ENCODE data around the gene KLF11.

Gene KLF11

DNA sequence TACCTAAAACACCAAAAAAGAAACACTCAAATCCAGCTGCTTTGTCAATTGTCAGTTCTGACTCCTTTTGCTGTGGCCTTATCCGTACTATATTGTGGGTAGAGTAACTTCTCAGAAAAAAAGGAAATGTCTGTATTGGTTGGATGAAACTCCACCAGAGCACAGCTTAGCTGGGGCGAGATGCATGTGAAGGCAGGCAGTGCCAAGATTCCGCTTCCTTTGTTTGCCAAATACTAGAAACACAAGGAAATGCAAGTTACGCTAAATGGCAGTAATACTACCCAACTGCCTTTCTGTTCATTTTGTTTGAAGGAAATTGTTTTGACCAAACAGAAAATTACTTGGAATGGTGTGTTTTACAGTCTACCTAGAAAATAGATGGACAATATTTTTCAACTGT, 10.0 kb downstream of the KLF11 start:
- H3K36me3 Mint-ChIP-seq (ENCODE audit: low read depth): peaks cover 21% of the 10 kb centered on the region
- no peak for DNase-seq (ENCODE audit: low spot score)
- H3K4me3 Mint-ChIP-seq: no peak overlapping the region
- no peaks in the 10 kb centered on the region for H3K27me3 Mint-ChIP-seq (ENCODE audit: low read depth)
- H3K27ac Mint-ChIP-seq: no peak overlapping the region
- H3K4me1 Mint-ChIP-seq (ENCODE audit: low read depth): peaks cover 4% of the 10 kb centered on the region
- no peaks in the 10 kb centered on the region for H3K9me3 Mint-ChIP-seq

DNA sequence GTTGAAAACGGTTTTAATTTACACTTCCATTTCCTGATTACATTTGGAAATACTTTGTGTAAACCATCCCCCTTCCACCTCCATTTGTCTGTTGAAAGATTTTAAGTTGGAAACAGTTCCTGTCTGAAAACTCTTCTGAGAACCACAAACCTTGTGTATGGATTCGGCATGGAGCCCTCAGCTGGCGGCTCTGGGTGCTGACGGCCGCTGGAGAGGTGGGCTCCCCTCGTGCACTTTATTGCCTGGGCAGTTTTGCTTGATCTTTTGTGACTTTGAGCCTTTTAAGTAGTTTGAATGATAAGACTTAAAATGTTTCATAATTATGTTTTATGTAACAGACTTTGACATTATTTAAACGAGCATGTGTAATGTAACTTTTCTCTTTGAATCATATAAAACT, 11.1 kb downstream of the KLF11 start:
- no peak for DNase-seq (ENCODE audit: low spot score)
- Mint-ChIP-seq H3K27ac (no peak overlapping the region), H3K4me1 (ENCODE audit: low read depth) (peaks cover 4% of the 10 kb centered on the region), H3K27me3 (ENCODE audit: low read depth) (no peaks in the 10 kb centered on the region), H3K9me3 (no peaks in the 10 kb centered on the region), H3K4me3 (no peak overlapping the region), H3K36me3 (ENCODE audit: low read depth) (peaks cover 19% of the 10 kb centered on the region)

DNA sequence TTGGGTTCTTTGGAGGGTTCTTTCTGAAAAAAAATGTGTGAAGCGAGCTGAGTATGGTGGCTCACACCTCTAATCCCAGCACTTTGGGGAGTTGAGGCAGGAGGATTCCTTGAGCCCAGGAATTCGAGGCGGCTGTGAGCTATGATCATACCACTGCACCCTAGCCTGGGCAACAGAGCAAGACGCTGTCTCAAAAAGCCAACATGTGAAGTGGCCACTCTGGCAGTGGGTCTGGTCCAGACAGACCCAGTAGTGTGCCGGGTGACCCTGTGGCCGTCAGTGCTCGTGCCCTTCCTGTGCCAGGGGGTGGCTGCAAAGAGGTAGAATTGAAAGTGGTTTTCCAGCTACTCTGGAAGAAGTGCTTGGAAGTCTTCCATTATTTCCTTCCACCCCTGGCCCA, 11.6 kb downstream of the KLF11 start:
- H3K27ac Mint-ChIP-seq: no peak overlapping the region
- no peak overlapping the region for H3K4me3 Mint-ChIP-seq
- peaks cover 17% of the 10 kb centered on the region for H3K36me3 Mint-ChIP-seq (ENCODE audit: low read depth)
- no peaks in the 10 kb centered on the region for H3K27me3 Mint-ChIP-seq (ENCODE audit: low read depth)
- no peak for DNase-seq (ENCODE audit: low spot score)
- no peaks in the 10 kb centered on the region for H3K9me3 Mint-ChIP-seq
- H3K4me1 Mint-ChIP-seq (ENCODE audit: low read depth): peaks cover 4% of the 10 kb centered on the region

DNA sequence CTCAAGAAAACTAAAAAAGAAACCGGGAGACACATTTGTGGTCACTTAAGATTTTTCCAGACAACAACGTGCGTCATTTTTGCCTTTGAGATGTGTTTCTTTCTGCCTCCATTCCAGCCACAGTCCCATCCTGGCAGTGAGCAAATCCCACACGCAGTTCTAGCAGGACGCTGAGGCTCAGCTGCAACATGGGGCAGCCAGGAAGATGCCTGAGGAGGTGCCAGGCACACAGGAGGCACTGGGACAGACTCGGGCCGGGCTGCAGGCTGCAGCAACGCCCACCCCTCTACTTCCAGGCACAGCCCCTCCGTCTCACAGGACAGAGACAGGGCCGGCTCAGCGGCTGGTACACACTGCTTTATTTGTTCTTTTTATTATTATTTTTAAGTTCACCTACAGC, 13.1 kb downstream of the KLF11 start:
- no peak for DNase-seq (ENCODE audit: low spot score)
- no peaks in the 10 kb centered on the region for H3K9me3 Mint-ChIP-seq
- no peaks in the 10 kb centered on the region for H3K27me3 Mint-ChIP-seq (ENCODE audit: low read depth)
- H3K4me3 Mint-ChIP-seq: no peak overlapping the region
- H3K4me1 Mint-ChIP-seq (ENCODE audit: low read depth): peaks cover 4% of the 10 kb centered on the region
- H3K36me3 Mint-ChIP-seq (ENCODE audit: low read depth): peaks cover 17% of the 10 kb centered on the region
- H3K27ac Mint-ChIP-seq: no peak overlapping the region

DNA sequence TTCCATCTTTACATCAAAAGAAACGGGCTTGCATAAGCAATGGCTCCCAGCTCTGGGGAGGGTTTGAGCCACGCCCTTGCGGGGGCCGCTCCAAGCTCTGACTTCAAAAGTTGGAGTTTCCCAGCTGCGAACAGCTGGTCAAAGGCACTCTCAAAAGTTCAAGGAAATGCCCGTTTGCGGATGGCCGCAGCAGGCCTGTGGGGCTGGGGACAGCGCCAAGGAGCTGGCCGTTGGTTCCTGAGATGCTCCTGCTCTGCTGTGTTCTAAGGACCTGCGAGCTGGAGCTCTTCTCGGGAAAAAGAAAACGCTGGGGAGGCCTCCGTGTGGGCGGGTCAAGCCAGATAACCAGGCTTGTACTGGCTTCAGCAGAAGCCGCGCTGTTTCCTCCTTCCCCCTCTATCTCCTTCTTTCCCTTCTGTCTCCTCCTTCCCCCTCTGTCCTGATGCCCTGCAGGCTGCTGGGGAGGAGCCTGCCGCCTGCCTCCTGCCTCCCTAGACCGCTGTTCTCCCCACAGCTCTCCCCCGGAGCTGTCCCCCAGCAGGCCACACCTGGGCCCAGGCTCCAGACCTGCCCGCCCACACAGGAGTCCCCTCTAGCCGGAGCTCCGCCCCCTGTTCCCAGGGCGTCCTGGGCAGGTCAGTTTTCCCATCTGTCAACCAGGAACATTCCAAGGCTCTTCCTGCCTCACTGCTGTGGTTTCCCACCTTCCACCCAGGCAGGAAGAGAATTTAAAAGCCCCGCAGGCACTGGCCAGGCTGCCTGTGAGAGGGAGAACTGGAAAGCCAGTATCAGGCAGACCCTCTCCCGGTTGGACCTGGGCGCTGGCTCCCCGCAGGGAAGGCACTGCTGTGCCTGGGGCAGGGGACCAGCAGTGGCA, 14.1 kb downstream of the KLF11 start:
- Mint-ChIP-seq H3K27me3 (ENCODE audit: low read depth) (no peaks in the 10 kb centered on the region), H3K4me3 (peak overlapping the region; percentile 22), H3K27ac (peak overlapping the region; percentile 49), H3K36me3 (ENCODE audit: low read depth) (peaks cover 11% of the 10 kb centered on the region), H3K9me3 (no peaks in the 10 kb centered on the region), H3K4me1 (ENCODE audit: low read depth) (peaks cover 4% of the 10 kb centered on the region)
- peak; percentile 62 for DNase-seq (ENCODE audit: low spot score)

DNA sequence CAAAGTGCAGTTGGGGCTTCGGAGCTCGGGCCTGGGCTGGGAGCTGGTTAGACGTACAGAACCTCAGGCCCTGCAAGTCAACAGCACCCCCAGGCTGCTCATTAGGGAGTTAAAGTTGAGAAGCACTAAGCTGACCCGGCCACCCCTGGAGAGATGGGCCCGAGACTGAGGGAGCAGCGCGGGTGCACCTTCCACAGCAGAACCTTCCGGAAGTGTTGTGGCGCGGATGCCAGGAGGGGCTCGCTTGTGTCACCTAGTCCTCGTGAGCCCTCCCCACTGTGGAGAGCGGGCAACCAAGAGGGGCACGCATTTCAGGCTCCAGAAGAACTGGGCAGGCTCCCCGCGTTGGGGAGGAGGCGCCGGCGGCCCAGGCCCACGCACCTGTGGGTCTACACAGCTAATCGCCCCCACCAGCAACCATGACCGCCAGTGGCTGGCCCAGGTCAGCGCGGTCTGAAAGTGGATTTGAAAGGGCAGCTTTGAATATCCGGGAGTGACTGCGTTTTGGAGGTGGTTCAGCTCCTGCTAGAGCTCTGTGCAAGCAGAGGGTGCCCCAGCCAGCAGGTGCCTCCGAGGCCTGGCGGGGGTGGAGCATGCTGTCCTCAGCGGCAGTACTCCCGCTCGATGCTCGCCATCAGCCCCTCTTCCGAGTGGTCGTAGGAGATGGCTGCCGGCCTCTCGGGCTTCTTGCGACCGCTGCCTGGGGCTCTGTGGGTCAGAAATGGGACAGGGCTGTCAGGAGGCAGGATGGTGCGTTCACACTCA, 15.1 kb downstream of the KLF11 start:
- no peak overlapping the region for H3K27ac Mint-ChIP-seq
- peaks cover 5% of the 10 kb centered on the region for H3K36me3 Mint-ChIP-seq (ENCODE audit: low read depth)
- H3K4me1 Mint-ChIP-seq (ENCODE audit: low read depth): peaks cover 4% of the 10 kb centered on the region
- H3K27me3 Mint-ChIP-seq (ENCODE audit: low read depth): no peaks in the 10 kb centered on the region
- no peak for DNase-seq (ENCODE audit: low spot score)
- no peak overlapping the region for H3K4me3 Mint-ChIP-seq
- H3K9me3 Mint-ChIP-seq: no peaks in the 10 kb centered on the region

DNA sequence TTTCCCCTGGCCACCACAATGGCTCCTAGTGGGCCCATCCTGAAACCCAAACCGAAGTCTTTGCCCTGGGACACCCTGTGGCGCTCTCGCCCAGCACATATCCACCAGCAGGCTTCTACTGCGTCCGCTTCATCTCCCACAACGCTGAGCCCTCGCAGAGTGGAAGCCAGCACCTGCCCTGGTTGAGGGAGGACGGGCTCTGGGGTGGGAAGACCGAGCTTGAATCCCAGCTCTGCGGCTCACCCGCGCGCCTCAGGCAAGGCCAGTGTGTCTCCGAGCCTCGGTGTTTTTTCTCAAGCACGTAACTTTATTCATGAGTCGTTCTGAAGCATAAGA, 15.6 kb downstream of the KLF11 start:
- no peak overlapping the region for H3K27ac Mint-ChIP-seq
- no peaks in the 10 kb centered on the region for H3K27me3 Mint-ChIP-seq (ENCODE audit: low read depth)
- no peaks in the 10 kb centered on the region for H3K9me3 Mint-ChIP-seq
- H3K4me1 Mint-ChIP-seq (ENCODE audit: low read depth): peaks cover 4% of the 10 kb centered on the region
- no peak for DNase-seq (ENCODE audit: low spot score)
- H3K36me3 Mint-ChIP-seq (ENCODE audit: low read depth): peaks cover 4% of the 10 kb centered on the region
- no peak overlapping the region for H3K4me3 Mint-ChIP-seq

DNA sequence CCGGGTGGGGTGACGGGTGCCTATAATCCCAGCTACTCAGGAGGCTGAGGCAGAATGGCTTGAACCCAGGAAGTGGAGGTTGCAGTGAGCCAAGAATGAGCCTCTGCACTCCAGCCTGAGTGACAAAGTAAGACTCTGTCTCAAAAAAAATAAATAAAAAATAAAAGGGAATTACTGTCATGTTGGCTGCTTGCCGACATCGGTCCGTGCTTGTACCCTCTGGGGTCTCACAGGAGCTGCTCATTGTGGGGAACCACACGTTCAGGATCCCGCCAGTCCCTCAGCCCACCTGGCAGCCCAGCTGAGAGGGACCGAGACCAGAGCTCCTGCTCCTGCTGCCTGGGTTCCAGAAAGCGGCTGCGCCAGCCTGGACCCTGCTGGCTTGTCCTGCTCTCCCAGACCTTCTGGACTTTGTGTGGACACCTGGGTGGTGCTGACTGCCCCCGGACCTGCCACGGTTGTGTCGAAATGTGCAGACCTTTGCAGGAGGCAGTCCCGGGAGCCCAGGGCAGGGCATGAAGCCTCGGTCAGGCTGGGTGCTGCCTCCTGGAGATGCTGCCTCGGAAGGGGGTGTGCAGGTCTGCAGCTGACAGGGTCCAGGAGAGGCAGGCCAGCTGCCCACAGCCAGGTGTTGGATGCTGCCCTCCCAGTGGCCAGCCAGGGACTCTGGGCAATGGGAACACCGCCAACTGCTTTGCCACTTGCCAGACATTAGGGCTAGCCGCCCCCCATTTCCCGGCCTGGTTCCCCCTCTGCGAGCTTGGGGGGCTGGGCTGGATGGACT, 16.4 kb downstream of the KLF11 start:
- H3K36me3 Mint-ChIP-seq (ENCODE audit: low read depth): peaks cover 2% of the 10 kb centered on the region
- H3K27ac Mint-ChIP-seq: no peak overlapping the region
- no peak overlapping the region for H3K4me3 Mint-ChIP-seq
- DNase-seq (ENCODE audit: low spot score): no peak
- no peaks in the 10 kb centered on the region for H3K27me3 Mint-ChIP-seq (ENCODE audit: low read depth)
- no peaks in the 10 kb centered on the region for H3K9me3 Mint-ChIP-seq
- peaks cover 4% of the 10 kb centered on the region for H3K4me1 Mint-ChIP-seq (ENCODE audit: low read depth)

DNA sequence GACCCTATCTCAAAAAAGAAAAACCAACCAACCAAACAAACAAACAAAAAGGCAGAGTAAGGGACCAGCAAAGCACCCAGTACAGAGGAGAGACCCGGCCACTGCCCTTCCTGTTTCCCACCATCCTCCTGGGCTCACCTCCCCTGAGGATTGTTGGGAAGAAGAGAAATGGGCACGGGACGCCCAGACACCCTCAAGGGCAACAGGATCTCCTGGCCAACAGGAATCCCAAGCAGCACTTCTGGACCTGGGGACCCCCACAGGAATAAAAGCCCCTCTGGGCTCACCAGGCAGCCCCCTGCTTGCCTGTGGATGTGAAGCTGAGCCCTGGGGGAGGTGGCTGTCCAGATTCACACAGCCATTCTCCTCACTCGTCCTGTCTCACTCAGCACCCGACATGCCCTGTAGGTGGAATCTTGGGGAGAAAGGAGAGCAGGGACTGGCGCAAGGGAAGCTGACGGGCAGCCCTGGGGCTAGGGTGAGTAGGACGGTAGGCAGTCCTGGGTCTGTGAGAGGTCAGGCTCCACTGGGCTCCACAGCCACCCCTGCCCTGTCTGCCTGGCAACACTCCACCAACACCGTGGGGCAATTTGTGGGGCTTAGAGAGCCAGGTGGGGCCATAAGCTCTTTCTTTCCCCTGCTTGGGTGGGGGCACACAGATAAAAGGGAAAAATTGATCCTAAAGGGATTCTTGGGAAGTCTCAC, 18.0 kb downstream of the KLF11 start:
- no peaks in the 10 kb centered on the region for H3K36me3 Mint-ChIP-seq (ENCODE audit: low read depth)
- H3K4me1 Mint-ChIP-seq (ENCODE audit: low read depth): peaks cover 6% of the 10 kb centered on the region
- DNase-seq (ENCODE audit: low spot score): no peak
- H3K9me3 Mint-ChIP-seq: no peaks in the 10 kb centered on the region
- H3K27me3 Mint-ChIP-seq (ENCODE audit: low read depth): no peaks in the 10 kb centered on the region
- H3K27ac Mint-ChIP-seq: no peak overlapping the region
- H3K4me3 Mint-ChIP-seq: no peak overlapping the region

DNA sequence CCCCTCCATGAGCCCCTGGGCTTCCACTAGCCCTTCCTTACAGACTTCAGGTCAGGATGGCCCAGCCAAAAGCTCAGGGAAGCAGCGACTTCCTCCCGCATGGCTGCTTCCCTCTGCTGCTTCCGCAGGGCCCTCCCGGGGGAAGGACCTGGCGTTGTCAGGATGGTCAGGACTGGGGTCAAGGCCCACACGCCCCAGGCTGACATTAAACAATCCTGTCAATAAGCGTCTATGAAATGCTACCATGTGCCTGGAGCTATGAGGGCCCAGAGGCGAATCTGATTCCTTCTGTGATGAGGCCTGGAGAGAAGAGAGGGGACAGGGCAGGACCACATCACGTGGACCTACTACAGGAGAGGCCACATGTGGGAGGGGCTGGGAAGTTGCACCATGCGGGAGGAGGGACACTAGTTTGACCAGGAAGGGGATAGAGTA, 19.6 kb downstream of the KLF11 start:
- H3K27ac Mint-ChIP-seq: no peak overlapping the region
- H3K9me3 Mint-ChIP-seq: peaks cover 5% of the 10 kb centered on the region
- H3K27me3 Mint-ChIP-seq (ENCODE audit: low read depth): no peaks in the 10 kb centered on the region
- H3K36me3 Mint-ChIP-seq (ENCODE audit: low read depth): no peaks in the 10 kb centered on the region
- no peak for DNase-seq (ENCODE audit: low spot score)
- no peak overlapping the region for H3K4me3 Mint-ChIP-seq
- H3K4me1 Mint-ChIP-seq (ENCODE audit: low read depth): peaks cover 3% of the 10 kb centered on the region

DNA sequence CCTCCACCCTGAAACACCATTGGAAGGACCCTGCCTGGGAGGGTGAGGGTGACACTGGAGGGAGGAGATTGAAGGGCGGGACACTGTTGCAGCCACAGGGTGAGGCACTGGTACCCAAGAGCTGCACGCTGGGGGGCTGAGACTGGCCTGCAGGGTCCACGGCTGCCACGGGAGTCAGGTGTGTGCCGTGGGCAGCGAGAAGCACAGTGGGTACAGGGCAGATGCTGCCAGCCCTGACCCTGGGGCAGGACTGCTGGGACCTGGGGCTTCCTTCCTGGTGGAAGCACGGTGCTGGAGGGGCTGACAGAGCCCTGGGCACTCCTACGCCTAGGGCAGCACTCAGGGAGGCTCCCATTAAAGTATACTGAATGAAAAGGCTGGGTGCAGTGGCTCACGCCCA, 20.2 kb downstream of the KLF11 start:
- Mint-ChIP-seq H3K27me3 (ENCODE audit: low read depth) (no peaks in the 10 kb centered on the region), H3K9me3 (peaks cover 6% of the 10 kb centered on the region), H3K4me1 (ENCODE audit: low read depth) (peaks cover 3% of the 10 kb centered on the region), H3K27ac (no peak overlapping the region), H3K36me3 (ENCODE audit: low read depth) (no peaks in the 10 kb centered on the region), H3K4me3 (no peak overlapping the region)
- DNase-seq (ENCODE audit: low spot score): no peak

DNA sequence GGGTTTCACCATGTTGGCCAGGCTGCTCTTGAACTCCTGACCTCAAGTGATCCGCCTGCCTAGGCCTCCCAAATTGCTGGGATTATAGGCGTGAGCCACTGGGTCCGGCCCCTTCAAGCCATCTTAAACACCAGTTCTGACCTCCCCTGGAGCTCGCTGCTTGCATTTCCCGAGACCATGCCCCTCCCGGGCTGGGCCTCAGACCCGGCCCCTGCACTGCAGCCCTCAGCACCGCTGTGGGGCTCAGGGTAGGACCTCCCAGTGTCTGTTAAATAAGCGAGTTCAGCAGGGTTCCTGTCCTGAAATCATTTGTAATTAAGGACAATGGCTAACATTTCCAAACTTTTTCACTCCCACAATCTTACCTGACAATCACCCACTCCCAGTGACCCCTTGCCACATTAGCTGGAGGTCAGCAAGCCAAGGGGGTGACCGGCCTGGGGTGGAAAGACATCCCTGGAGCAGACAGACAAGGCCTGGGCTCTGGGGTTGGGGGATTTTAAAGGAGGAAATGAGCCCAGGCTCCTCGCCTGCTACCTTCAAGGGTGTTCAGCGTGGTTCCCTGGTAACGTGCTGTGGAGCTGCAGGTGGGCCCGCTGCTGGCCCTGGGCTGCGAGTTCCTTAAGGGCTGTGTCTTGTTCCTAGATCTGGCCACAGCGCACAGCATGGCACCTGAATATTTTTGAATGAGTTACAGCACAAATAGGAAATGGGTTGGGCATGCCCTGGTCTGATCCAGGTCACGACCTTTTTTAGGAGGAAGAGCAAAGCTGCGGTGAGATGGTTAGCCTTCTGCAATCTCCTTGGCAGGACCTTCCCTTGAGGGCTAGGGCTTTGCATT, 21.8 kb downstream of the KLF11 start:
- Mint-ChIP-seq H3K9me3 (peaks cover 6% of the 10 kb centered on the region), H3K4me1 (ENCODE audit: low read depth) (peaks cover 3% of the 10 kb centered on the region), H3K27me3 (ENCODE audit: low read depth) (no peaks in the 10 kb centered on the region), H3K36me3 (ENCODE audit: low read depth) (no peaks in the 10 kb centered on the region), H3K27ac (no peak overlapping the region), H3K4me3 (no peak overlapping the region)
- DNase-seq (ENCODE audit: low spot score): no peak

DNA sequence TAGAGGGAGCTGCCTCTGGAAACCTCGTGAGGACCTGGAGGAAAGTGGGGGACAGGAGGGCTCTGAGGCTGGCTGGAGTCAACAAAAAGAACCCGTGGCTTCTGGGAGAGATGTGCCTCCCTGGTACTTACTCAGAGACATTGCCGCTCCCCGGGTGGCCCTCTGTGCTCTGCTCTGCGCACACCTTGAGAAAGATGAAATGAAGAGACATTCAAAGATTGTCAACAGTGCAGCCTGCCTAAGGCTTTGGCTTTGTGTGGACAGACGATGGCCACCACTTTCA, 22.4 kb downstream of the KLF11 start:
- H3K4me3 Mint-ChIP-seq: no peak overlapping the region
- no peaks in the 10 kb centered on the region for H3K36me3 Mint-ChIP-seq (ENCODE audit: low read depth)
- H3K27ac Mint-ChIP-seq: no peak overlapping the region
- H3K4me1 Mint-ChIP-seq (ENCODE audit: low read depth): peaks cover 3% of the 10 kb centered on the region
- no peak for DNase-seq (ENCODE audit: low spot score)
- H3K9me3 Mint-ChIP-seq: peaks cover 6% of the 10 kb centered on the region
- no peaks in the 10 kb centered on the region for H3K27me3 Mint-ChIP-seq (ENCODE audit: low read depth)

Data from T-helper 2 cell treated with Interferon-gamma antibody and Interleukin-4, amounts not matched to agents 5 μg/mL and 100 μg/mL, for 36 hours (primary cell).